COLO829 (cell line): Measurements from ENCODE around the gene EEF1E1.

Experiments used
- DNase-seq: peaks from one replicate; pipeline ENCODE4 v3.0.0; 2012; ENCODE audit warnings: low spot score

EEF1E1 gene

DNA sequence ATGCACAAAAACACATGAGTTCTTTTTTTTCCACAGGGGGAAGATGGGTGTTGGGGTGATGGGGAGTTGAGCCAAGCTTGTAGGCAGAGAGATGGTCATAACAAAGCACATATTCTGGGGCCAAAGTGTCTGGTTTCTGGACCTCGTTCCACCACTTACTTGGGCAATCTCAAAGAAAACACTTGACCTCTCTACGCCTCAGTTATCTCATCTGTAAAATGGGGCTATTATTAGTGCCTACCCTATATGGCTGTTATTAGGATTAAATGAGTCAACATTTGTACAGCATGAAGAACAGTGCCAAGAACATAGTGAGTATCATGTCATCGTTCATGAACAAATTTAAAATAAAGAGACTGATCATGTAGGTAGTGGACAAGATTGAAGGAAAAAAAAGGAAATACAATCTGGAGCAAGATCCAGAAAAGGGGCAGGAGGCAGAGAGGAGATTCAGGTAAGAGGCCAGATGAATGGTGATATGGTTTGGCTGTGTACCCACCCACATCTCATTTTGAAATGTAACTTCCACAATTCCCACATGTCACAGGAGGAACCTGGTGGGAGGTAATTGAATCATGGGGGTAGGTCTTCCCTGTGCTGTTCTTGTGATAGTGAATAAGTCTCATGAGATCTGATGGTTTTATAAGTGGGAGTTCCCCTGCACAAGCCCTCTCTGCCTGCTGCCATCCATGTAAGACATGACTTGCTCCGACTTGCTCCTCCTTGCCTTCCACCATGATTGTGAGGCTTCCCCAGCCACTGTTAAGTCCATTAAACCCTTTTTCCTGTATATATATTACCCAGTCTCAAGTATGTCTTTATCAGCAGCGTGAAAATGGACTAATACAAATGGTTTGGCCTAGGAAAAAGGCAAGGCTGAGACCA is 14.2 kb downstream of the EEF1E1 start:
- DNase-seq = no peak

DNA sequence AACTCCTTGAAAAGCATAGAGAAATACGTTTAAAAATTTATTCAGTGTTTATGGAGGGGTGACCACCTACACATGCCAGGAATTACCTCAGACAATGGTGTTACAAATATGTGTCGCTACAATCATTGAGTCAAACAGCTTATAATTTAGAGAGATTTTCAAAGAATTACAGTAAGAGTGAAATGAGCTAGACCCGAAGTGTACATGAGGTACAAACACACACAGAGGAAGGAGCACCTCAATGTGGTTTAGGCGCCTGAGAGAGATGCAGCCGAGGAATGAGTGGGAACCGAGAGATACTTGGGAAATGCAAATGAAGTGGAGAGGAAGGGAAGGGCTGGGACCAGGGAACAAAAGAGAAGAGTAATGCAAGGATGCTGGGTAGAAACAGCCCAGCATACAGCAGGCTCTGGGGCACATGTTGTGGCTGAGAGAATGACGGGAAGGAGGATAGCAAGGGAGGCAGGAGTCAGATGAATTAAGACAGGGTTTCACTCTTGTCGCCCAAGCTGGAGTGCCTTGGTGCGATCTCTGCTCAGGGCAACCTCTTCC is 15.5 kb downstream of the EEF1E1 start:
- DNase-seq = no peak

DNA sequence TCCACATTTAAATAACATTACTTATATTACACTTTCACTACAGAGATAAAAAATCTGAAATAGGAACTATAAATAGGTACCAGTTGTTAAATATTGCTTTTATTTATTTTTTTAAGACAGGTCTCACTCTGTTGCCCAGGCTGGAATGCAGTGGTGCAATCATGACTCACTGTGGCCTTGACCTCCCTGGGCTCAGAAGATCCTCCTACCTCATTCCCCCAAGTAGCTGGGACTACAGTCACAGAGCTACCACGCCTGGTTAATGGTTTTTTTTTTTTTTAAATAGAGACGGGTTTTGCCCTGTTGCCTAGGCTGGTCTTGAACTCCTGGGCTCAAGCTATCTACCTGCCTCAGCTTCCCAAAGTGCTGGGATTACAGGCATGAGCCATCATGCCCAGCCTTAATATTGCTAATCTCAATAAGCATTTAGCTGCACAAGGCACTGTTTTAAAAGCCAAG is 17.3 kb downstream of the EEF1E1 start:
- no peak for DNase-seq

DNA sequence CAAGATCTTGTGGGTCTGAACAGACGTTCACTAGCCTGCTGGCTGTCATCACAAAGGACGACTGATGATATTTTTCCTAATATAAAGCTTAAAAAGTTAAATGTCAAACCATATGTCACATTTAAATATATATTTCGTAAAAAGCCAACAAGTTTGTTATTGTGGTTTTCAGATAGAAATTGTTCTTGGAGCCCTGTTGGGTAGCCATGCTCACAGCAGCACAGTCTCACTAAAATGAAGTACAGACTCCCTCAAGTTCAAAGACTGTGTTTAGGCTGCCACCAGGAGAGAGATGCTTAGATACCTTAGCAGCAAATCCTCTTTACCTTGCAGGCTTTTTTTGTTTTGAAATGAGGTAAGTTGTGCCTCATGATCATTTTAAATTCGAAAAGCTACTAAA is 17.8 kb downstream of the EEF1E1 start:
- DNase-seq = no peak

DNA sequence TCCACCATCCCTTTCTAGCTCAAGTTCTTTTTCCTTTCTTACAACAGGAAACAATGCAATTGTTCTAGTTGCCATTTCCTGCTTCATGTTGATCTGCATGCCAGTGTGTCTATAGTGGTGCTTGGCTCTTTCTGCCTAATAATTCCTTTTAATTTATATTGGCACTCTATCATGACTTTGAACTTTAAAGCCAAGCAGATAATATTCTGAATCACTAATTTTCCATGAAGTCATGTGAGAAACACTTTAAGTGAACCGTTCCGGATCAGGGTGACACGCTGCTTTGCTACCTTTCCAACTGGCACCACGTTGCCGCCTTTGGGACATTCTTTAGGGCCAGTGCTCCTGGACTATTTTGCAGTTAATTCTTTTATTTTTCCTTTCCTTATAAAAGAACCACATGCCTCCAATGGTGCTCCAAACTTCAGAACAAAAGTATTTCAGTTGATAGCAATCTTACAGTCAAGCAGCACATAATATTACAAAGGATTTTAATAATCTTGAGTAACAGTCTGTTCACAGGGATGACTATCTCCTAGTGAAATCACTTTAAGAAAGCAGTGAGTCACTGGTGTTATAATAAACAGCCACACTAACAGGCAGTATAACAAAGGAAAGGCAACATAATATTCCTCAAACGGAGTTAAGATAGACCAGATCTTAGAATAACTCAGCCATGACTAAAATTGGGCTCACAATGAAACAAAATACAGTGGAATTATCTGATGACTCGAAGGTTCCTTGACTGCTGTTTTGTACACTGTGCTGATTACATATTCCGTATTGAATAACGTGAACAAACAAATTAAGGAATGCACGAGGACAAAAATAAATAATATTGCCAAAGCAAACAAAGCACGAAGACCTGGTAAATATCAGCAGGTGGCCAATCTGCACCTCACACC is 19.1 kb downstream of the EEF1E1 start:
- peak; percentile 42 for DNase-seq

DNA sequence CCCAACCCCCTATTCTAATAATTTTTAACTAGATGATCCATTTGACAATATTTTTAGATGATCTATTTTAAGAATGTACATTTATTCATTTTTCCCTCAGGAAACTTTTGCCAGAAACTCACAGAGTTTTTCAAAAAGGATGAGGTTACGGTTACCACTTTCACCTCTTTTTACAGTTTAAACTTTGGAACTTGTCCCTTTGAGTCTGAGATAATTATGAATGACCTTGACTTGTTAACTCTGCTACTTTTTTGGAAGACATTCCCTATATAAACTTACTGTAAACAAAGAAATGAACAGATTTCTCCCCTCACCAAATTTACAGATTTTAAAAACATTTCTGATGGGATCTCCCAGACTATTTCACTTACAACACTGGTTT is 19.8 kb downstream of the EEF1E1 start:
- DNase-seq = no peak

DNA sequence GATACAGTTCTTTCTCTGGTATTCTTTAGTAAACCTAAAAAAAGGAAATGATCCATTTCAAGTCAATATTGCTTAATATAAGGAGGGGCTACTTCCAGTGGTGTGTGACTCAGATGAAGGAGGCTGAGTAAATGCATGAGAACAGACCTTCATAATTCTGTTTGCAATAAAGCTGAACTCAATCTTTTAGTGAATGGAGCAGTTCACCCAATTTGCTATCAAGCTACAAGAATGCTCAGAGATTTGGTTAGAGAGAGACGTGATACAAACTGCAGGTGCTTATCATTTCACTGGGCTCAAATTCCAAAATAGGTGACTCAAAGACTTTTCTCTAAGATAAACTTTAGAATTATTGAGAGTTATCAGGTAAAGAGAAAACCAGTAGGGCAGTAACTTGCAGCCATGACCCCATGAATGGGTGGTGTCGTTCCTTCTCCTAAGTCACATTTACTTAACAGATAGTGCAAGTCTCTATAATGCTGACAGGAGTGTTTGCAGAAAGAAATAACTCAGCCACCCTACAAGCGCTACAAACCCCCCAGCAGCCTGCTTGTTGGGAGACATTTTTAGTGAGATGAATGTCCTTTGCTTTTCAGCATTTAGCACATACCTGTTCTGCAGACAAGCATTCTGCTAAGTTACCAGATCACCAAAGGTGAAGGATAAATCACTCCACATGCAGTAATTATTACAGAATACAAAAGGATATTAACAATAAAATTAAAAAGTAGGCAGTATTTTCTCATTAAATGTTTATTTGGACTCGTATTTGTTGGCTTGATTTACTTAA is 21.8 kb downstream of the EEF1E1 start:
- no peak for DNase-seq

DNA sequence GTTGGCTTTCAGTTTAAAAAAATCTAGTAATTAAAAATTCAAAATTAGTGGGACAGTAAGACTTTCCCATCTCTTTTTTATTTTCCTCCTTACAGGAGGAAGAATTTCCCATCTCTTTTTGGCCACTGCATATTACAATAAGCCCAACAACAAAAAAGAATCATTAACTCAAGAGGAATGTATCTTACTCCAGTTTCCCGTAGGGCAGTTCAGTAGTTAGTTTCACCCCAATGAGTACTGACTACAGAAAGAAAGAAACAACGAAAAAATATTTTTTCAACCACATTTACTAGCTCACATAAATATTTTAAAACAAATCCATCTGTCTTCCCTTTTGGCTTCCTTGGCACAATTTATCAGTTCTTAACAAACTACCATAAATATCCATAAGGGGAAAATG is 23.2 kb downstream of the EEF1E1 start:
- DNase-seq = no peak

DNA sequence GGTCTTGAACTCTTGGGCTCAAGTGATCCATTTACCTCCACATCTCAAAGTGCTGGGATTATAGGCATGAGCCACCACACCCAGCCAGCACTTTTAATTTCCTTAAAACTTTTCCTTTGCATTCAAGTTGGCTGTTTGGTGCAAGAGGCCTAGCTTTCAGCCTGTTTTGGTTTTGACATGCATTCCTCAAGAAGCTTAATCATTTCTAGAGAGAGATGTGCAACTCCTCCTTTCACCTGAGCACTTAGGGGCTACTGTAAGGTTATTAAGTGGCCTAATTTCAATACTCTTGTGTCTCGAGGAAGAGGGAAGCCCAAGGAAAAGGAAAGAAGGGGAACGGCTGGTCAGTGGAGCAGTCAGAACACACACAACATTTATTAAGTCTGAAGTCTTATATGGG is 24.4 kb downstream of the EEF1E1 start:
- DNase-seq = no peak

DNA sequence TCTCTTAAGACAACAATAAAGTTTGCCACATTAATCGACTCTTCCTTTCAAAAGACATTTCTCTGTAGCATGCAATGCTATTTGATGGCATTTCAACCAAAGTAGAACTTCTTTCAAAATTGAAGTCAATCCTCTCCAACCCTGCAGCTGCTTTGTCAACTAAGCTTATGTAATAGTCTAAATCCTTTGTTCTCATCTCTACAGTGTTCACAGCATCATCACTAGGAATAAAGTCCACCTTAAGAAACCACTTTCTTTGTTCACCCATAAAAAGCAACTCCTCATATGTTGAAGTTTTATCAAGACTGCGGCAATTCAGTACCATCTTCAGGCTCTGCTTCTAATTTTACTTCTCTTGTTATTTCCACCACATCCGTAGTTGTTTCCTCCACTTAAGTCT is 26.6 kb downstream of the EEF1E1 start:
- no peak for DNase-seq

DNA sequence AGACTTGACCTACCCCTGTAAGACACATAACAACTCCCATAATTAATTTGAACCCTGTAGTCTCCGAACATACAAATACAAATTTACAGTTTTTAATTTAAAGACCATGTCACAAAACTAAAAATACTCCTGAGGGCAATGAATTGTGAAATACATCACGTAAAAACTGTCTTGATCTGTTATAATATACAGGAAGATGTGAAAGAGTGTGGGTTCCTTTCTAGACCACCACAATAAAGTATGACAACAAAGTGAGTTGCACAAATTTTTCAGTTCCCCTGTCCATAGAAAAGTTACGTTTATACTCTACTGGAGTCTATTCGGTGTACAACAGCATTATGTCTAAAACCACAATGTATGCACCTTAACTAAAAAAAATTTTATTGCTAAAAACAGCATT is 27.2 kb downstream of the EEF1E1 start:
- no peak for DNase-seq

DNA sequence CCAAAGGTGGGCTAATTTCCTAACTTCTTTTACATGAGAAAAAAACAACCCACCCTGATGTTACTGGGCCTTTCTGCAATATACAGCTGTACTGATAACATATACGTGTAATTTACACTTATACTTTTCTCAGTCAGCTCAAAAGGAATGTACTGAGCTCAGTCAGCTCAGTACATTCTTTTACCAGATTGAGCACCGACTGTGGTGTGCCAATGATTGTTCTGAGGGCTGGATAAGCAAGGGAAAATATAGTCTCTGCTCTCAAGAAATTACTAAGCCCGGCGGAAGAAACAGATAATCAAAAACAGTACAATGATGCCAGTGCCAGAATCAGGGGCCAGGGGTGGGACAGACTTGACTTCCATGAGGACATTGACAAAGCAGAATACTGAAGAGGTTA is 28.1 kb downstream of the EEF1E1 start:
- DNase-seq = no peak

DNA sequence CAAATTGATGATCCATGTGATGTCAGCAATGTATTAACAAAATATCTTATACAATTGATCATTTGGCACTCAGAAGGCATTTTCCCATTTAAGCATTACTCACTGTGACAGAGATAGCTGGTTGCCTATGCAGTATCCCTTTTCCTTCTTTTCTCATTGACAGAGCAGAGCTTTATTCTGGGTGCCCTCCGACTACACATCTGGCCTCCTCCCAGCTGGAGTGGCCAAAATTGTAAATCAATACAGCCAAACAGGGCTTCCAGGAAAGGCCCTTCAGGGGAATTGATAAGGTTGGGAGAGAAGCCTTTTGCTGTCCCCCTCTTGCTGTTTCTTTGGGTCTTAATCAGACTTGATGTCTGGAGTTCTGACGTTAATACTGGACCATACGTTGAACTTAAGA is 28.6 kb downstream of the EEF1E1 start:
- DNase-seq = no peak

DNA sequence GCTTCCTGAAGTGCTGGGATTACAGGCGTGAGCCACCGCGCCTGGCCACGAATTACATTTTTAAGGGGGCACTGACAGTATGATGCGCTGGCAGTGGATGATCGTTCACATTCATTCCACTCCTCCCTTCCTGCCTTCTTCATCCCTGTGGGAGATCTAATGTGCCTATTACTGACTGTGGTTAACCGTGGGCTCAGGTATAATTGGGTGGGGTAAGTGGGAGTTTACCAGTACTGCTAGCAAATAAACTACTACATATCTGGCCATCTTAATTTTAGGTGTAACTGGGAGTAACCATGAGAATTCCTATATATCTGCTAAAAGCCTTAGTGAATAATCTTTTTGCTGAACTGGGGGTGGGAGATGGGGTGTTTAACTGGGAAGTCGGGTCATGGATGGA is 31.6 kb downstream of the EEF1E1 start:
- no peak for DNase-seq

DNA sequence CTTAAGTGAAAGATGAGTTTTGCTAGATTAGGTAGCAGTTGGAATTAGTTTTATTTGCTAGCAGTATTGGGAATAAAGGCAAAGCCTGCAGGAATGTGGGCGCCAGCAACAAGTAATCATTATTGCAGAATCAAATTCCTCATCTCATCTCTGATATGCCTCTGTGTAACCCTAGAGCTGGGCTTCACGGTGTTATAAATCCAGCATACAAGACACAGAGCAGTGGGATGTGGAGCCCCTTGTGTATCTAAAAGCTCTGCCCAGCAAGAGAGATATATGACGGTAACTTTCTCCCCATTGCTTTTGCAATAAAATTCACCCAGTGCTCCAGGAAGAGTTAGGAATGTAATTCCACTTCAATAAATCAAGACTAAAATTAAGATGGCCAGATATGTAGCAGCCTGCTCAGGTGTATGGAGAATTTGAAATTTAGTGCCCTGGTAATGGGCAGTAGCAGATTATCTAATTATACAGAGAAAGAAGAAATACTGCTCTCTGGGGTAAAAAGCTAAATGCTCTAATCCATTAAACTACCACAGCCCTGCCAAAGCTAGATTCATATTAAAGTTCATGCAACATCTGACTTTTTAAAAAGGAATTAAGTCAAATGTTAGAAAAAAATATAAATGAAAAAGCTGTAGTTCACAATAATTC is 32.6 kb downstream of the EEF1E1 start:
- no peak for DNase-seq

DNA sequence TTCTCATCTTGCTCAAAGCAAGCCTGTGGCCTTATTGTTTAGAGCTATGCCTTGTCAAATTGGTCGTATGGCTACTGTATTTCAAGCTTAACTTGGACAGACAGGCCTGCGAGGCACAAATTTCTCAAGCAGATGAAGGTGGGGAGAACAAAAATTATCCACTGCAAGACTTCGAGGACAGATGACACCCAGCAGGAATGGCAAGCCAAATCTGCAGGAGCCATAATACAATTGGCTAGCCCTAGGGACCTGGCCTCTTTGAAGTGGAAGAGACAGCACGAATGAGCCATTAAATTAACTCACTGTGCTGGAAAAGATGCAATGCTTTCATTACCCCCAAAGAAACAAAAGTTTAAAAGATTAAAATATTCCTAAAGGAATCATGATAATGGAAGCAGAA is 33.2 kb downstream of the EEF1E1 start:
- no peak for DNase-seq

DNA sequence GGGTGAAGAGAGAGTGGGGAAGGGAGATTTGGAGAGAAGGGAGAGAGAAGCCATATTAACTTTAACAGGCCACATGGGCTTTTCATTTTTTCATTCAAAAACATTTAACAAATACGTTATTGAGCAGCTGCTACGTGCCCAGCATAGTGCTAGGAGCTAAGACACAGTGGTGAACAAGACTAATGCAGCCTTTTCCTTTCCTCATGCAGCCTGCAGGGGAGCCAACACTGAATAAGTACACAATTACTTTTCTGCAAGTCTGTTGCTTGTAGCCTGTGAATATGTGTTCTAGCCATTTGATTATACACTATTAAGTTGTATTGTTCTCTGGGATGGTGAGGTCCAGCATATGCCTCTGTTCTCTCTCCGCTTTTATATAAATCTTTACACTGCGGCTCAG is 36.2 kb downstream of the EEF1E1 start:
- DNase-seq = no peak

DNA sequence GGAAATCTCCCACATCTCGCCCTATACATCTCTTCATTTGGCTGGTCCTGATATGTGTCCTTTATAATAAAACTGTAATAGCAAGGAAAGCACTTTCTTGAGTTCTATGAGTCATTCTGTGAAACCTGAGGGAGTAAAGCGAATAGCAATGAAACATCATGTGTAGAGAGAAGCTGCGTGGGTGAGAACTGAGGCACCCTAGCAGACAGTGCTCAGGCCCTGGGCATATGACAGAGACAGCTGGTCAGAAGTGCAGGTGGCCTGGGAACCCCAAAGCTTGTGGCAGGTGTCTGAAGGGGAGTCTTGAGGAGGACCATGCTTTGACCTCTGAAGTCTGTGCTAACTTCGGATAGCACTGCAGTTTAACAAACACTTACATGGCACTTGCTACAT is 36.8 kb downstream of the EEF1E1 start:
- DNase-seq = no peak

DNA sequence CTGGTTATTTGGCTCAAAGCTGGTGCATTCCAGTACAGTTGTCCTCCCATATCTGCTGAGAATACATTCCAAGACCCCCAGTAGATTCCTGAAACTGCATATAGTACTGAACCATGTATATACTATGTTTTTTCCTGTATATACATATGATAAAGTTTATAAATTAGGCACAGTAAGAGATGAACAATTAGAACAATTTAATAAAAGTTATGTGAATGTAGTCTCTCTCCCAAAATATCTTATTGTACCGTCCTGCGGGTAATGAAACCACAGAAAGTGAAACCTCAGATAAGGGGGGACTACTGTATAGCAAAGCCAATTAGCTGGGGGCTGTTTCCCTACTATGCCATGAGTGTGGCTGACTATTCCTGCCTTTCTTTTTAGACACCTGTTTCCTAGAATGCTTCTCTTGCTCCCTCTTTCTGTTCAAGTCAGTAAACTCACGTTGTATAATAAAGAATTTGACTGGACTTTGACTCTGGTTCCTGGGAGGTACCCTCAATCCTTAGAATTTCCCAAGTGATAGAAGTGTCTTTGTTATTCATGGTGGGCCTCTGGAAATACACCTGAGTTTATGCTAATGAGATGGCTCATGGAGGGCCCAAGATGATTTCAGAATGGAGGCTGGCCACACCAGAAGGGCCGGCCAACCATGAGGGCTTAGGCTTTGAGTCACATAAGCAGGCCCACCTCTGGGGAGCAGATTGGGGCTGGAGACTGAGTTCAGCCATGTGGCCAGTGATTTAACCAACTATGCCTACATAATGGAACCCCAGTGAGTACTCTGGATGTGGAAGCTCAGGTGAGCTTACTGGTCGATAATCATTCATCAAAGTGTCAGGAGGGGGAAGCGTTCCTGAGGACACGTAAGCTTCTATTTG is 37.5 kb downstream of the EEF1E1 start:
- DNase-seq = no peak
